ENCODE data around the gene DLEU7. TPM values are rescaled to one million over a fixed set of nuclear protein-coding genes. Genes with fewer than 3 reads are reported as not detected.
A peak's percentile ranks its signal among the peaks of the same experiment; 100 is the strongest.

The DLEU7 gene
- total RNA-seq, 2 experiments from 2014 or later = not detected

GRCh38 chr13:50810998-50811397 lies 32.5 kb downstream of the DLEU7 start:
- Mint-ChIP-seq H3K4me1 (ENCODE audit: low read depth) (peaks cover 6% of the 10 kb centered on the region), H3K27ac (no peak overlapping the region), H3K4me3 (no peak overlapping the region), H3K9me3 (peaks cover under 1% of the 10 kb centered on the region), H3K27me3 (no peaks in the 10 kb centered on the region), H3K36me3 (ENCODE audit: low read depth) (no peaks in the 10 kb centered on the region)
- no peak for DNase-seq
- TF ChIP-seq, protein P1, sequence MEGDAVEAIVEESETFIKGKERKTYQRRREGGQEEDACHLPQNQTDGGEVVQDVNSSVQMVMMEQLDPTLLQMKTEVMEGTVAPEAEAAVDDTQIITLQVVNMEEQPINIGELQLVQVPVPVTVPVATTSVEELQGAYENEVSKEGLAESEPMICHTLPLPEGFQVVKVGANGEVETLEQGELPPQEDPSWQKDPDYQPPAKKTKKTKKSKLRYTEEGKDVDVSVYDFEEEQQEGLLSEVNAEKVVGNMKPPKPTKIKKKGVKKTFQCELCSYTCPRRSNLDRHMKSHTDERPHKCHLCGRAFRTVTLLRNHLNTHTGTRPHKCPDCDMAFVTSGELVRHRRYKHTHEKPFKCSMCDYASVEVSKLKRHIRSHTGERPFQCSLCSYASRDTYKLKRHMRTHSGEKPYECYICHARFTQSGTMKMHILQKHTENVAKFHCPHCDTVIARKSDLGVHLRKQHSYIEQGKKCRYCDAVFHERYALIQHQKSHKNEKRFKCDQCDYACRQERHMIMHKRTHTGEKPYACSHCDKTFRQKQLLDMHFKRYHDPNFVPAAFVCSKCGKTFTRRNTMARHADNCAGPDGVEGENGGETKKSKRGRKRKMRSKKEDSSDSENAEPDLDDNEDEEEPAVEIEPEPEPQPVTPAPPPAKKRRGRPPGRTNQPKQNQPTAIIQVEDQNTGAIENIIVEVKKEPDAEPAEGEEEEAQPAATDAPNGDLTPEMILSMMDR (IDR thresholded peaks at IDR 0.05) = no peak
- ATAC-seq = no peak
- CTCF ChIA-PET = interaction anchor here (1.2 to 2.2 kb wide), 5 partner anchors 10 to 259 kb away, joined by 3 to 11 read pairs (median 3); no protein-coding TSS in a partner anchor
- intact Hi-C loops (cut with micrococcal nuclease) = no loop called here
- POLR2A ChIA-PET = no interaction called here

DNA sequence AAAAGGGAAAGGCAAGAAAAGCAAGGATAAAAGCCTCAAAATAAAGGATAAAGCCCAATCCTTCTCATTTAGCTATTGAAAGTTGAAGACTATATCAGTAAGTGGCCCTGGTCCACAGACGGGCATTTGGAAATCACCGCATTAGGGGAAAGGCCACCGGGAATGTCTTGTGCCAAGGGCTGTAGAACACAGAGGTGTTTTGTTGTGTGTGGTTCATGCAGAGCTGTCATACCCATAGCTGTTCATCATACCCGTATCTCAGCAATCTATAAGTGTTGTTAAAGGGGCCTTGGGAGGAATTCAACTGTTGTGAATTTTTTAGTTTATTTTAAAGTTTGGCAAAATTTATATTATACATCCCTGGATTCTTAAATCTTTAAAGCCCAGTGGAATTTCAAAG lies 33.0 kb downstream of the DLEU7 start:
- H3K4me3 Mint-ChIP-seq = no peak overlapping the region
- peaks cover 5% of the 10 kb centered on the region for H3K9me3 Mint-ChIP-seq
- H3K36me3 Mint-ChIP-seq (ENCODE audit: low read depth) = peaks cover under 1% of the 10 kb centered on the region
- ATAC-seq (no peak), DNase-seq (no peak)
- intact Hi-C loops (cut with micrococcal nuclease) = no loop called here
- H3K27ac Mint-ChIP-seq = no peak overlapping the region
- H3K27me3 Mint-ChIP-seq = no peaks in the 10 kb centered on the region
- TF ChIP-seq, protein P1 (IDR thresholded peaks at IDR 0.05) = no peak
- CTCF ChIA-PET = interaction anchor here (0.6 to 2.2 kb wide), 5 partner anchors 9 to 158 kb away, joined by 3 to 11 read pairs (median 3); no protein-coding TSS in a partner anchor
- H3K4me1 Mint-ChIP-seq (ENCODE audit: low read depth) = peaks cover 6% of the 10 kb centered on the region
- POLR2A ChIA-PET = no interaction called here

DNA sequence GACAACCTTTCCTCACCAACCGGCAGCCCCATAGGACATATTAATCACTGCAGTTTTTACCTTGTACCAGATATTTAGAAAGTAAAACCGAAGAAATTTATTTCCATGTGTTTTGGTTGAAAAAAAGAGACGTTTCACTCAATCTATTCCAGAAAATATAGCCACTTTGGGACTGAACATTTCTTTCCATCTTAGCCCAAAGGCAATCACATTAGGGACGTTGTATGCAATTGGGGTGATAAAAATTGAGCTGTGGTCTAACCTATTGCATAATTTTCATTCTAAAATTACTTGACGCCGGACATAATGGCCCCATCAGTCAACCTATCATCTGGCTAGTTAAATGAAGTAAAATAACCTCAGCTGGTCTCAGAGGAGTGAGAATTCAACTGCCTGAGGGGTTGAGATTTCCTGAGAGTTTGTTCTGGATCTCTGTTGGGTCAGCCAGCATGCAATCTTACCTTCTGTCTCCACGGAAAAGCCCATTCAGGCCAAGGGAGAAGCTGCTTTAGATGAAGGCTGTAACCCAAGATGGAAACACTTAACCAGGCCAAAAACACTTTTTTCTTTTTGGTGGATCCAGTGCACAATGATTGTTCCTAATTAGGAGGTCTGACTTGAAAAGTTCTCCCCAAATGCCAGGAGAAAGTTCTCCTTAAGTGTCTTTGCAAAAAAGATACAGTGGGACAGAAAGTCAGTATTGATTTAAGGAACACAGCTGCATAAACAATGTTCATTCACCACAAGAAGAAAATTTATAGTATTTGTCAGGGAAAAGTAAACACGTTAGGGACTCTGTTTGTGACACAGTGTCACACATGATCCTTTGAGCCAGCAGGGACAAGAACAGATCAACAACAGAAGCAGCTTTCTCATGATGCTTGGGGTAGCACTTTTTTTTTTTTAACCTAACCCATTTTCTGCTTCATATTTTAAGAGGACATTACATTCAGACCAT lies 34.1 kb downstream of the DLEU7 start:
- ATAC-seq (no peak), DNase-seq (no peak)
- intact Hi-C loops (cut with micrococcal nuclease) = loop anchor here (10.0 kb wide), 2 partner anchors 725 to 835 kb away; no protein-coding TSS in a partner anchor
- no peak overlapping the region for H3K4me3 Mint-ChIP-seq
- no peaks in the 10 kb centered on the region for H3K27me3 Mint-ChIP-seq
- H3K27ac Mint-ChIP-seq = no peak overlapping the region
- peaks cover 1% of the 10 kb centered on the region for H3K36me3 Mint-ChIP-seq (ENCODE audit: low read depth)
- H3K9me3 Mint-ChIP-seq = peaks cover 5% of the 10 kb centered on the region
- ChIA-PET POLR2A (no interaction called here), CTCF (interaction anchor here (1.3 to 2.2 kb wide), 4 partner anchors 8 to 102 kb away, joined by 3 to 11 read pairs (median 6); no protein-coding TSS in a partner anchor)
- peaks cover 6% of the 10 kb centered on the region for H3K4me1 Mint-ChIP-seq (ENCODE audit: low read depth)
- TF ChIP-seq, protein P1 (IDR thresholded peaks at IDR 0.05) = no peak

GRCh38 chr13:50805805-50806204 lies 37.7 kb downstream of the DLEU7 start:
- ChIA-PET CTCF (interaction anchor here (0.6 to 2.5 kb wide), 7 partner anchors 17 to 829 kb away, joined by 3 to 12 read pairs (median 4); no protein-coding TSS in a partner anchor), POLR2A (interaction anchor here (0.5 to 0.6 kb wide), 2 partner anchors 22 to 86 kb away, joined by 3 read pairs; no protein-coding TSS in a partner anchor)
- TF ChIP-seq, protein P1 (IDR thresholded peaks at IDR 0.05) = peak; percentile 23
- Mint-ChIP-seq H3K27me3 (no peaks in the 10 kb centered on the region), H3K4me1 (ENCODE audit: low read depth) (peaks cover 5% of the 10 kb centered on the region), H3K4me3 (no peak overlapping the region), H3K9me3 (peaks cover 5% of the 10 kb centered on the region), H3K27ac (no peak overlapping the region), H3K36me3 (ENCODE audit: low read depth) (peaks cover 1% of the 10 kb centered on the region)
- intact Hi-C loops (cut with micrococcal nuclease) = loop anchor here (10.0 kb wide), 2 partner anchors 721 to 831 kb away; no protein-coding TSS in a partner anchor
- DNase-seq = no peak
- no peak for ATAC-seq

All from activated CD8-positive, alpha-beta T cell treated with anti-CD3 and anti-CD28 coated beads for 36 hours (primary cell).